ENCODE measurements around the gene ADAMTS6.

- TF ChIP-seq CTCF (IDR thresholded peaks at IDR 0.05; ENCODE audit: insufficient read depth, low read length, poor library complexity, severe bottlenecking), result no peak
- TF ChIP-seq EZH2phosphoT487 (conservative IDR thresholded peaks at IDR 0.05; ENCODE audit: low read length), result no peak
Observed at GRCh38 chr5:65412842-65413241, 68.9 kb downstream of the ADAMTS6 start.

Data from SU-DHL-6 (cell line).